GM23248 (cell line): ENCODE measurements around the gene ITGA11.

Source experiments
- EZH2 ChIP-seq: fragments of 200-600 bp; sonication (generic); IDR thresholded peaks from 2 replicates; pipeline ENCODE4 v1.6.1; 2018; ENCODE audit warnings: antibody characterized with exemption, mild to moderate bottlenecking; ENCODE audit not compliant: insufficient read depth, poor library complexity, severe bottlenecking
- EZH2phosphoT487 ChIP-seq: fragments of 200-600 bp; sonication (generic); IDR thresholded peaks from 2 replicates; pipeline ENCODE4 v1.6.1; 2018; ENCODE audit warnings: antibody characterized with exemption, moderate library complexity, mild to moderate bottlenecking, low read depth; ENCODE audit not compliant: insufficient read depth

DNA sequence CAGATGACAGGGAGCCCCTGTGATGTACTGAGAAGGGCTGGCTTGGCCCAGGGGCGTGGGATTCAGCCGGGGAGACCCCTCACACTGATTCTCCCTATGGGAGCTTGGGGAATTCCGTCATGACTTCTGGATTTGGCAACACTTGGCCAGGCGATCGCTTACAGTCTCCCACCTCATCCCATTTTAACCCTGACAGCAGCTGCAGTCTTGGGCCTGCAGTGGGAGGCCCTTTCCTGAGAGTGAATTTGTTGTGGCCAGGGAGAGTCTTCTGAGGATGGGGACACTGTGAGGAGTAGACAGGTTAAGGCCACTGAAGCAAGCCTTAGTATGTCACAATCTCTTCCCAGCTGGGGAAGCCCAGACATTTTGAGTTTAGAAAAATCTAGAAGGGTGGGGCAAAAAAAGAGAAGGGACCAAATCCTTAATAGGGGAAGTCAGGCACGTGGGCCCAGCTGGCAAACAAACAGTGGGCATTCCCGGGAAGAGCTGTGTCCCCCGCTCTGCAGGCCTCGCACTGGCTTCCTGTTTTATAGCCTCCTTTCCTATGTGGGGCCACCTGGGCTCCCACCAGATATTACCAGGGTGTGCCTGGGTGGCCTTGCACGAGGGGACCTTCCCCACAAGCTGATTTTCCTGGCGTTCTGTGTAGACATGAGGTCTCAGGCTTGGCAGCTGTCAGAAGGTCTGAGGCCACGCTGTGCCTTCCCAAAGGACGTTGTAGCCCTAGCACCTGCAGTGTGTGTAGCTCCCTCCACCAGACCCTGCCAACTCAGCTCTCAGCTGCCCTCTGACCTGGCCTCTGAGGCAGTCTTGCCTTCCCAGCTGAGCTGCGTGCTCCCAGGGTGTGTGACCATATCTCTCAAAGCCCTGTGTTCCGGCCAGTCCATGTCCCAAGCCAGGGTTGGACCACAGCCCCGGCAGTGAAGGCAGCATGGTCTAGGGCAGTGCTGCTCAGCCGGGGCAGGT, 89.9 kb downstream of the ITGA11 start:
- TF ChIP-seq EZH2 (no peak), EZH2phosphoT487 (no peak)
